HepG2 (cell line): ENCODE measurements around the gene ABHD1. TPM values are rescaled to one million over a fixed set of nuclear protein-coding genes. Genes with fewer than 3 reads are reported as not detected.

ENCODE experiments used
- ARNT2 ChIP-seq: sonication (generic); formaldehyde crosslinking; IDR thresholded peaks from 2 replicates; pipeline ENCODE4 v1.8.0; 2022; ENCODE audit warnings: mild to moderate bottlenecking, low read depth, missing genetic modification reagents, moderate library complexity
- BCL6 ChIP-seq: IDR thresholded peaks from 2 replicates; pipeline ENCODE4 v1.6.1; 2016; ENCODE audit warnings: missing genetic modification reagents, missing compliant biosample characterization
- CBFB ChIP-seq: sonication (generic); formaldehyde crosslinking; IDR thresholded peaks from 2 replicates; pipeline ENCODE4 v1.4.0; 2020; ENCODE audit warnings: missing genetic modification reagents
- CSRNP2 ChIP-seq: sonication (generic); formaldehyde crosslinking; conservative IDR thresholded peaks from 2 replicates; pipeline ENCODE4 v1.8.0; 2022; ENCODE audit warnings: low read depth, missing genetic modification reagents
- FOXK1 ChIP-seq: sonication (generic); formaldehyde crosslinking; IDR thresholded peaks from 2 replicates; pipeline ENCODE4 v1.4.0; 2020; ENCODE audit warnings: low read depth, missing genetic modification reagents, borderline replicate concordance
- GTF2F1 ChIP-seq: fragments of 150-350 bp; IDR thresholded peaks from 2 replicates; pipeline ENCODE4 v1.6.1; 2014; ENCODE audit warnings: low read length
- MLX ChIP-seq: IDR thresholded peaks from 2 replicates; pipeline ENCODE4 v1.6.1; 2016
- PAXIP1 ChIP-seq: sonication (generic); formaldehyde crosslinking; conservative IDR thresholded peaks from 2 replicates; pipeline ENCODE4 v1.4.0; 2020; ENCODE audit warnings: mild to moderate bottlenecking, missing genetic modification reagents, moderate library complexity
- RERE ChIP-seq: IDR thresholded peaks from 2 replicates; pipeline ENCODE4 v1.6.1; 2016; ENCODE audit warnings: low read depth, missing genetic modification reagents, missing compliant biosample characterization
- ZNF143 ChIP-seq: sonication (generic); formaldehyde crosslinking; IDR thresholded peaks from 2 replicates; pipeline ENCODE4 v1.4.0; 2020; ENCODE audit warnings: missing genetic modification reagents
- ZNF225 ChIP-seq: sonication (generic); formaldehyde crosslinking; IDR thresholded peaks from 2 replicates; pipeline ENCODE4 v1.4.0; 2020; ENCODE audit warnings: mild to moderate bottlenecking, missing genetic modification reagents
- ZNF280B ChIP-seq: sonication (generic); formaldehyde crosslinking; IDR thresholded peaks from 2 replicates; pipeline ENCODE4 v1.5.0; 2020; ENCODE audit warnings: missing genetic modification reagents, mild to moderate bottlenecking, borderline replicate concordance
- ZNF572 ChIP-seq: sonication (generic); formaldehyde crosslinking; IDR thresholded peaks from 2 replicates; pipeline ENCODE4 v1.5.1; 2020; ENCODE audit warnings: mild to moderate bottlenecking, missing genetic modification reagents
- ZNF776 ChIP-seq: sonication (generic); formaldehyde crosslinking; IDR thresholded peaks from 2 replicates; pipeline ENCODE4 v1.4.0; 2020; ENCODE audit warnings: mild to moderate bottlenecking, missing genetic modification reagents
- ZNF891 ChIP-seq: sonication (generic); formaldehyde crosslinking; IDR thresholded peaks from 2 replicates; pipeline ENCODE4 v1.5.0; 2020; ENCODE audit warnings: mild to moderate bottlenecking, missing genetic modification reagents
- polyA plus RNA-seq, 8 experiments: library from polyadenylated mRNA; depleted of rRNA in 3 of 8; stranded (reverse) in 7 of 8; unstranded in 1 of 8; fragments of >200 nt; fragmentation: Illumina TruSeq in 4 of 8; extraction: Trizol in 4 of 8; gene quantifications; 2 replicates each; pipeline versions ENCODE4 v1.2.1 to v1.2.3, GENCODE V29; 2011 to 2016; ENCODE audit warnings: low read depth in 4 of 8, missing spikeins in 1 of 8, mixed read lengths in 1 of 8; ENCODE audit not compliant: insufficient read depth in 1 of 8
- total RNA-seq, 5 experiments: library from RNA; depleted of rRNA; stranded (reverse); fragments of >200 nt; fragmentation: Illumina TruSeq; extraction: Trizol; gene quantifications; 2 replicates each; pipeline ENCODE4 v1.2.3, GENCODE V29; 2016; ENCODE audit warnings: low read depth in 1 of 5

The ABHD1 gene
- total and polyA plus RNA-seq, 2 of the 13 experiments (the other 11 are each of a cell fraction or from before 2014, with no cell fraction given) = 0.04 to 0.81 TPM

- TF ChIP-seq ARNT2 (CRISPR knock-in tag) (peak; percentile 79), ZNF225 (no peak; the same call in 1 of the 2 replicates), ZNF776 (no peak), ZNF280B (CRISPR knock-in tag) (no peak), GTF2F1 (no peak), FOXK1 (peak; percentile 86), ZNF891 (peak; percentile 8; the same call in 1 of the 2 replicates), PAXIP1 (CRISPR knock-in tag) (peak; percentile 95), CSRNP2 (no peak), ZNF143 (peak; percentile 97), CBFB (CRISPR knock-in tag) (peak; percentile 70; the same call in 1 of the 2 replicates), MLX (CRISPR knock-in tag) (peak; percentile 92), RERE (CRISPR knock-in tag) (peak; percentile 89), ZNF572 (peak; percentile 79; the same call in 1 of the 2 replicates), BCL6 (CRISPR knock-in tag) (peak; percentile 89)
These were observed 27.6 kb upstream of the ABHD1 start (continued) for GRCh38 chr2:27095745-27096651.
